H1 (cell line): Measurements from ENCODE around the gene MIPOL1. TPM values are rescaled to one million over a fixed set of nuclear protein-coding genes. Genes with fewer than 3 reads are reported as not detected.

Experiments used
- CTCF ChIA-PET: fragments of 300-600 bp; sonication (Branson Sonifier 250); formaldehyde crosslinking; loops from one replicate; lab custom pipeline; 2021; ENCODE audit not compliant: partially characterized antibody; lab: Charles Lee
- POLR2A ChIA-PET: fragments of 300-600 bp; sonication (Branson Sonifier 250); formaldehyde crosslinking; loops from one replicate; lab custom pipeline; 2021; ENCODE audit warnings: inconsistent platforms; ENCODE audit not compliant: partially characterized antibody; lab: Charles Lee
- DNase-seq, 2 experiments: peaks; one replicate each; pipeline versions ENCODE4 v3.0.0 to v3.0.0-alpha.2; 2010 to 2022; ENCODE audit warnings: low spot score in 2 of 2, low read depth in 1 of 2, mixed read lengths in 1 of 2
- FAIRE-seq: peaks from 2 replicates; lab custom pipeline; 2011; peaks lifted over from hg19 to GRCh38; lab: Jason Lieb, UNC
- H2AFZ ChIP-seq: 2 replicates; pipeline ENCODE4 v1.8.1; 2012; ENCODE audit warnings: low read length, inconsistent platforms
- H2AK5ac ChIP-seq: 2 replicates; pipeline ENCODE4 v1.6.1; 2013; ENCODE audit warnings: low read depth, low read length
- H2BK120ac ChIP-seq: replicated peaks from 2 replicates; pipeline ENCODE3; 2013; ENCODE audit warnings: low read depth, low read length, inconsistent platforms
- H2BK12ac ChIP-seq: 2 replicates; pipeline ENCODE4 v1.6.1; 2013; ENCODE audit warnings: low read depth, low read length
- H2BK15ac ChIP-seq: 2 replicates; pipeline ENCODE4 v1.6.1; 2013; ENCODE audit warnings: low read length
- H2BK20ac ChIP-seq: 2 replicates; pipeline ENCODE4 v1.6.1; 2013; ENCODE audit warnings: low read length
- H2BK5ac ChIP-seq: 2 replicates; pipeline ENCODE4 v1.6.1; 2013; ENCODE audit warnings: low read depth, low read length
- H3K14ac ChIP-seq: 2 replicates; pipeline ENCODE4 v1.6.1; 2013; ENCODE audit warnings: inconsistent platforms; ENCODE audit not compliant: insufficient read length
- H3K18ac ChIP-seq: 2 replicates; pipeline ENCODE4 v1.6.1; 2013; ENCODE audit warnings: low read length; ENCODE audit errors: extremely low read depth
- H3K23ac ChIP-seq: 2 replicates; pipeline ENCODE4 v1.6.1; 2013; ENCODE audit warnings: inconsistent platforms; ENCODE audit not compliant: insufficient read length
- H3K23me2 ChIP-seq: 2 replicates; pipeline ENCODE4 v1.6.1; 2013; ENCODE audit warnings: low read depth, low read length
- H3K27ac ChIP-seq: 2 replicates; pipeline ENCODE4 v1.6.1; 2011; ENCODE audit warnings: low read depth, low read length, inconsistent platforms
- H3K27me3 ChIP-seq, 4 experiments: replicated peaks in 1 of 4; 1 replicate in 1 of 4; 2 replicates in 3 of 4; pipeline versions ENCODE4 v1.6.1 to v1.8.1; 2011 to 2013; ENCODE audit warnings: low read length in 3 of 4, mild to moderate bottlenecking in 3 of 4, inconsistent platforms in 2 of 4, mixed read lengths in 2 of 4, moderate library complexity in 1 of 4; ENCODE audit not compliant: control insufficient read depth in 3 of 4, insufficient read depth in 3 of 4; ENCODE audit errors: extremely low read depth in 1 of 4
- H3K36me3 ChIP-seq, 4 experiments: 2 replicates each; pipeline versions ENCODE4 v1.6.1 to v1.8.1; 2011 to 2013; ENCODE audit warnings: mild to moderate bottlenecking in 4 of 4, low read length in 3 of 4, moderate library complexity in 2 of 4, control low read depth in 1 of 4, inconsistent platforms in 1 of 4; ENCODE audit not compliant: insufficient read depth in 4 of 4, control insufficient read depth in 2 of 4
- H3K4ac ChIP-seq: replicated peaks from 2 replicates; pipeline ENCODE3; 2013; ENCODE audit warnings: low read length, low read depth, mixed read lengths, inconsistent platforms; ENCODE audit not compliant: insufficient read length
- H3K4me1 ChIP-seq, 4 experiments: replicated peaks in 1 of 4; 1 replicate in 1 of 4; 2 replicates in 3 of 4; pipeline versions ENCODE4 v1.6.1 to v1.8.1; 2011 to 2013; ENCODE audit warnings: low read length in 3 of 4, inconsistent platforms in 2 of 4, mixed read lengths in 1 of 4; ENCODE audit not compliant: insufficient read depth in 4 of 4, control insufficient read depth in 3 of 4
- H3K4me2 ChIP-seq, 2 experiments: 2 replicates each; pipeline versions ENCODE4 v1.6.1 to v1.8.1; 2011 to 2013; ENCODE audit warnings: low read depth in 2 of 2, low read length in 2 of 2, control low read depth in 1 of 2, inconsistent platforms in 1 of 2, mild to moderate bottlenecking in 1 of 2; ENCODE audit not compliant: insufficient read depth in 1 of 2
- H3K4me3 ChIP-seq, 4 experiments: fragments of 200-600, 300-600 bp in 1 of 4; sonication (generic), shearing (Covaris generic), sonication (Bioruptor Twin) in 1 of 4; 2 replicates each; pipeline versions ENCODE4 v1.5.1 to v1.8.1; 2011 to 2016; ENCODE audit warnings: low read length in 4 of 4, low read depth in 3 of 4, control low read depth in 2 of 4, inconsistent platforms in 2 of 4, mild to moderate bottlenecking in 2 of 4, mixed read lengths in 1 of 4, moderate library complexity in 1 of 4; ENCODE audit not compliant: insufficient read depth in 2 of 4; ENCODE audit errors: extremely low read depth in 1 of 4
- H3K56ac ChIP-seq: replicated peaks from 2 replicates; pipeline ENCODE3; 2013; ENCODE audit warnings: low read depth, mild to moderate bottlenecking, mixed read lengths, low read length, inconsistent platforms; ENCODE audit not compliant: insufficient read length
- H3K79me1 ChIP-seq: 2 replicates; pipeline ENCODE4 v1.6.1; 2013; ENCODE audit warnings: low read depth, low read length, control low read depth
- H3K79me2 ChIP-seq, 2 experiments: 2 replicates each; pipeline versions ENCODE4 v1.6.1 to v1.8.1; 2012 to 2013; ENCODE audit warnings: low read length in 2 of 2, mild to moderate bottlenecking in 2 of 2, inconsistent platforms in 1 of 2; ENCODE audit not compliant: insufficient read depth in 2 of 2, control insufficient read depth in 1 of 2
- H3K9ac ChIP-seq, 4 experiments: replicated peaks in 1 of 4; 1 replicate in 1 of 4; 2 replicates in 3 of 4; pipeline versions ENCODE4 v1.6.1 to v1.8.1; 2011 to 2013; ENCODE audit warnings: low read depth in 3 of 4, low read length in 3 of 4, control low read depth in 2 of 4, mild to moderate bottlenecking in 2 of 4, moderate library complexity in 2 of 4, inconsistent platforms in 1 of 4; ENCODE audit errors: extremely low read depth in 1 of 4
- H3K9me3 ChIP-seq, 2 experiments: 2 replicates each; pipeline versions ENCODE4 v1.6.1 to v1.8.1; 2012 to 2013; ENCODE audit warnings: mild to moderate bottlenecking in 2 of 2, moderate library complexity in 2 of 2, control low read depth in 1 of 2, inconsistent platforms in 1 of 2, low read depth in 1 of 2, low read length in 1 of 2, mixed read lengths in 1 of 2; ENCODE audit not compliant: insufficient read depth in 2 of 2
- H4K20me1 ChIP-seq, 2 experiments: replicated peaks in 1 of 2; 2 replicates each; pipeline versions ENCODE3 to v1.8.1; 2011 to 2013; ENCODE audit warnings: inconsistent platforms in 2 of 2, low read length in 2 of 2, mild to moderate bottlenecking in 1 of 2; ENCODE audit not compliant: insufficient read depth in 2 of 2, control insufficient read depth in 1 of 2
- H4K5ac ChIP-seq: 2 replicates; pipeline ENCODE4 v1.6.1; 2013; ENCODE audit warnings: low read length, low read depth, mixed read lengths, inconsistent platforms; ENCODE audit not compliant: insufficient read length
- H4K8ac ChIP-seq: 2 replicates; pipeline ENCODE4 v1.8.0; 2013; ENCODE audit warnings: mild to moderate bottlenecking, moderate library complexity, low read length, inconsistent platforms; ENCODE audit not compliant: insufficient read depth; ENCODE audit errors: extremely low read depth
- H4K91ac ChIP-seq: replicated peaks from 2 replicates; pipeline ENCODE3; 2013; ENCODE audit warnings: low read length, mixed read lengths, inconsistent platforms; ENCODE audit not compliant: insufficient read length
- CHD1 ChIP-seq: IDR thresholded peaks from 2 replicates; pipeline ENCODE4 v1.6.1; 2012; ENCODE audit warnings: low read depth, low read length, improper control_type of control experiment
- POLR2A ChIP-seq, 2 experiments: IDR thresholded peaks; 1 replicate in 1 of 2; 2 replicates in 1 of 2; pipeline ENCODE4 v1.6.1; 2011; ENCODE audit warnings: low read depth in 2 of 2, low read length in 2 of 2, mild to moderate bottlenecking in 2 of 2; ENCODE audit errors: control extremely low read depth in 1 of 2
- RBBP5 ChIP-seq: IDR thresholded peaks from 2 replicates; pipeline ENCODE4 v1.7.1; 2012; ENCODE audit warnings: low read depth, mild to moderate bottlenecking, inconsistent platforms, low read length, moderate library complexity, borderline replicate concordance
- RNF2 ChIP-seq: fragments of 200-900, 300-1000 bp; sonication (generic); IDR thresholded peaks from 2 replicates; pipeline ENCODE4 v1.7.1; 2016; ENCODE audit warnings: borderline replicate concordance, low read depth, mild to moderate bottlenecking, antibody characterized with exemption, low read length; ENCODE audit not compliant: poor library complexity, severe bottlenecking; ENCODE audit errors: missing control alignments
- WGBS, 2 experiments: shearing (Covaris generic) in 1 of 2; methylation state at CpG; one replicate each; pipeline versions ENCODE4 v1.1.6 to v1.1.7; 2013 to 2015; ENCODE audit warnings: low lambda C conversion rate in 2 of 2, mixed read lengths in 2 of 2, inconsistent platforms in 1 of 2, low coverage in 1 of 2, missing lambda C conversion rate in 1 of 2; ENCODE audit not compliant: insufficient replicate concordance in 2 of 2, insufficient coverage in 1 of 2, insufficient read length in 1 of 2; ENCODE audit errors: extremely low coverage in 1 of 2, missing lambda C conversion rate in 1 of 2; 5-methylcytosine and 5-hydroxymethylcytosine counted together
- polyA plus RNA-seq, 7 experiments: library from polyadenylated mRNA; depleted of rRNA in 3 of 7; stranded (reverse) in 5 of 7; unstranded in 2 of 7; fragments of >200 nt in 5 of 7; fragments of 200-250 nt in 2 of 7; gene quantifications; 1 replicate in 5 of 7; 2 replicates in 1 of 7; 4 replicates in 1 of 7; pipeline versions ENCODE4 v1.2.1 to v1.2.3, GENCODE V29; 2011 to 2013; ENCODE audit warnings: missing spikeins in 2 of 7, mixed read lengths in 2 of 7
- total RNA-seq: library from RNA; stranded (reverse); fragmentation: NEBNext Ultra II Directional; extraction: Animal tissue kit (Norgen Biotek cat#: 25700); gene quantifications from 2 replicates; pipeline ENCODE4 v1.2.1, GENCODE V29; 2021

MIPOL1 gene
- total and polyA plus RNA-seq, 2 of the 8 experiments (the other 6 are each of a cell fraction or from before 2014, with no cell fraction given): 2.8 to 23.9 TPM

DNA sequence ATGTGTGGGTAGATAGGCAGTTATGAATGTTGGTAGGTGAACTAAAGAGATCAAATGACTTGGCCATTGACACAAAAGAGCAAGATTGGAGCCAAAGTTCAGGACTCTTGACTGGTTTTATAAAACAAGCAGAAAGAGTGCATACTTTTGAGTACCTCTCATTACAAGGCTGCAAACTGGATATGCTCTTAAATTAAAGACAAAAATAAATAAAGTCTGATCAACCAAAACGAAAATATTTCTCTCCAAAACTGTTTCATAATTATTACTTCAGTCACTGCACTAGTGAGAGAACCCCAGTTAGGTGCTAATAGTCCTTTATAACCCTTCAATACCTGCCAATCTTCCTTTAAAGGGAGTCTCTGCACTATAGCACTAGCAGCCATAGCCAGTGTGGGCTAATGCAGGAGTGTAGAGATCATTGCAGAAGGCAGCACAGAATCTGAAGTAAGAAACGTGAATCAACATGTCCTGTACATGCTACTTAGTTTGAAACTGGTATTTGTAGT is 250.2 kb downstream of the MIPOL1 start:
- Histone ChIP-seq H4K8ac (no peak overlapping the region), H2AK5ac (no peak overlapping the region), H3K23ac (no peak overlapping the region), H3K4me3 (no peak overlapping the region), H2BK120ac (no peak overlapping the region), H3K56ac (no peak overlapping the region), H3K27me3 (no peaks in the 10 kb centered on the region), H3K27ac (no peak overlapping the region), H3K9ac (no peak overlapping the region), H4K5ac (no peak overlapping the region), H2AFZ (no peak overlapping the region), H3K9me3 (no peaks in the 10 kb centered on the region), H3K36me3 (no peaks in the 10 kb centered on the region), H2BK20ac (no peak overlapping the region), H3K79me1 (no peaks in the 10 kb centered on the region), H3K4ac (no peak overlapping the region), H3K14ac (no peak overlapping the region), H2BK15ac (no peak overlapping the region), H4K91ac (no peak overlapping the region), H3K23me2 (no peaks in the 10 kb centered on the region), H3K4me1 (no peaks in the 10 kb centered on the region), H2BK5ac (no peak overlapping the region), H2BK12ac (no peak overlapping the region), H3K18ac (no peak overlapping the region), H3K79me2 (no peaks in the 10 kb centered on the region), H3K4me2 (no peak overlapping the region), H4K20me1 (no peaks in the 10 kb centered on the region)
- 81% methylated on average over 2 of the region's 2 CpGs; no CpG with 5 or more reads in 1 of the 2 experiments for WGBS, 2 experiments
- TF ChIP-seq CHD1 (no peak), RBBP5 (no peak), POLR2A (IDR thresholded peaks at IDR 0.05; ENCODE audit: control extremely low read depth in 1 of 2, low read depth in 2 of 2, low read length in 2 of 2) (no peak), RNF2 (no peak)
- ChIA-PET CTCF (no interaction called here), POLR2A (no interaction called here)
- DNase-seq (no peak), FAIRE-seq (no peak)
